CD4-positive, alpha-beta T cell treated with Interferon gamma for 1 hour (primary cell): ENCODE results near the gene TNFRSF4.

Experiments used
- DNase-seq: peaks from one replicate; pipeline ENCODE4 v3.0.0-alpha.2; 2020

Gene TNFRSF4

GRCh38 chr1:1216770-1217620 is 3.0 kb upstream of the TNFRSF4 start:
- DNase-seq = no peak

- no peak for DNase-seq
Measured at GRCh38 chr1:1215881-1216605, 2.1 kb upstream of the TNFRSF4 start.

GRCh38 chr1:1215080-1215676 is 1.2 kb upstream of the TNFRSF4 start:
- DNase-seq = no peak

- DNase-seq = peak; percentile 64
Measured at GRCh38 chr1:1212780-1213344, 1.1 kb downstream of the TNFRSF4 start.

GRCh38 chr1:1211541-1212441 is 2.2 kb downstream of the TNFRSF4 start:
- DNase-seq = no peak

- no peak for DNase-seq
Measured at GRCh38 chr1:1210726-1211540, 3.0 kb downstream of the TNFRSF4 start.

GRCh38 chr1:1208713-1209433 is 5.1 kb downstream of the TNFRSF4 start:
- DNase-seq = peak; percentile 40

GRCh38 chr1:1207571-1207892 is 6.4 kb downstream of the TNFRSF4 start:
- no peak for DNase-seq

GRCh38 chr1:1206966-1207531 is 6.9 kb downstream of the TNFRSF4 start:
- no peak for DNase-seq

- DNase-seq = peak; percentile 39
Measured at GRCh38 chr1:1206376-1206965, 7.5 kb downstream of the TNFRSF4 start, which contains the start of gene TNFRSF18. Gene TNFRSF18 (minus strand): TSS chr1:1206592. CDS start chr1:1206571, 21 bp downstream.

GRCh38 chr1:1205769-1206375 is 8.1 kb downstream of the TNFRSF4 start:
- no peak for DNase-seq

GRCh38 chr1:1204998-1205768 is 8.8 kb downstream of the TNFRSF4 start:
- no peak for DNase-seq

GRCh38 chr1:1204425-1204920 is 9.5 kb downstream of the TNFRSF4 start:
- DNase-seq = no peak

- DNase-seq = no peak
Measured at GRCh38 chr1:1203561-1204424, 10.2 kb downstream of the TNFRSF4 start.

- no peak for DNase-seq
Measured at GRCh38 chr1:1202831-1203560, 11.0 kb downstream of the TNFRSF4 start.

GRCh38 chr1:1200876-1201810 is 12.8 kb downstream of the TNFRSF4 start:
- peak; percentile 89 for DNase-seq
